ENCODE data around the gene KIT.

Gene KIT

DNA sequence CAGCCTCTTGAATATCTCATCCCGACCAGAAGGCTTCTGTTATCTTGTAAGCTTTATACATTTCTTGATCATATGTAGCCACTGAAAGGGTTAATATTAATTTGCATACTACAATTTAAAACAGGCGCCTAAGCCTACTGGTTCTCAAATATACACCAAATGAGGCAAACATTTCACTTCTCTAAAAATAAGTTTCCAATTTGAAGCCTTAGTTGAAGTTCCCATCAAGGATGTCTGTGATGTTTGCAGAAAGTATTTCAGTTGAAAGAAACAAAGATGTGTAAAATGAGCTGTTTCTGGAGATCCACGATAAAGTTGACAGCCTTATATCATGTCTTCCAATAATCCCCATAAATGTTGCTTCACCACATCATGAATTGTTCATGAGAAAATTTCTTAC, 70.6 kb downstream of the KIT start:
- TF ChIP-seq, protein P1, sequence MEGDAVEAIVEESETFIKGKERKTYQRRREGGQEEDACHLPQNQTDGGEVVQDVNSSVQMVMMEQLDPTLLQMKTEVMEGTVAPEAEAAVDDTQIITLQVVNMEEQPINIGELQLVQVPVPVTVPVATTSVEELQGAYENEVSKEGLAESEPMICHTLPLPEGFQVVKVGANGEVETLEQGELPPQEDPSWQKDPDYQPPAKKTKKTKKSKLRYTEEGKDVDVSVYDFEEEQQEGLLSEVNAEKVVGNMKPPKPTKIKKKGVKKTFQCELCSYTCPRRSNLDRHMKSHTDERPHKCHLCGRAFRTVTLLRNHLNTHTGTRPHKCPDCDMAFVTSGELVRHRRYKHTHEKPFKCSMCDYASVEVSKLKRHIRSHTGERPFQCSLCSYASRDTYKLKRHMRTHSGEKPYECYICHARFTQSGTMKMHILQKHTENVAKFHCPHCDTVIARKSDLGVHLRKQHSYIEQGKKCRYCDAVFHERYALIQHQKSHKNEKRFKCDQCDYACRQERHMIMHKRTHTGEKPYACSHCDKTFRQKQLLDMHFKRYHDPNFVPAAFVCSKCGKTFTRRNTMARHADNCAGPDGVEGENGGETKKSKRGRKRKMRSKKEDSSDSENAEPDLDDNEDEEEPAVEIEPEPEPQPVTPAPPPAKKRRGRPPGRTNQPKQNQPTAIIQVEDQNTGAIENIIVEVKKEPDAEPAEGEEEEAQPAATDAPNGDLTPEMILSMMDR (IDR thresholded peaks at IDR 0.05; ENCODE audit: insufficient read depth, missing control alignments) = no peak
- no peak for FAIRE-seq
- DNase-seq (ENCODE audit: insufficient read length, low spot score) = no peak

DNA sequence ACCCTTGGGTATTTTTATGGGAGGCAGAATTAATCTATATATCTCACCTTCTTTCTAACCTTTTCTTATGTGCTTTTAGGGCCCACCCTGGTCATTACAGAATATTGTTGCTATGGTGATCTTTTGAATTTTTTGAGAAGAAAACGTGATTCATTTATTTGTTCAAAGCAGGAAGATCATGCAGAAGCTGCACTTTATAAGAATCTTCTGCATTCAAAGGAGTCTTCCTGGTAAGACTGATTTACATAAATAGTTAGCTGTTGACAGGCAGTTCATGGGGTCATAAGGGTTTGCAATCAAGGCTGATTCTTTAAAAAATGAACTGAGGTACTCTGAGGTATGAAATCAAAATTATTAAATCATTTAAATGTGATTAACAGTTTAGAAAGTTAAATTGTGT, 71.5 kb downstream of the KIT start:
- DNase-seq (ENCODE audit: insufficient read length, low spot score) = no peak
- FAIRE-seq = no peak
- TF ChIP-seq, protein P1 (IDR thresholded peaks at IDR 0.05; ENCODE audit: insufficient read depth, missing control alignments) = no peak

DNA sequence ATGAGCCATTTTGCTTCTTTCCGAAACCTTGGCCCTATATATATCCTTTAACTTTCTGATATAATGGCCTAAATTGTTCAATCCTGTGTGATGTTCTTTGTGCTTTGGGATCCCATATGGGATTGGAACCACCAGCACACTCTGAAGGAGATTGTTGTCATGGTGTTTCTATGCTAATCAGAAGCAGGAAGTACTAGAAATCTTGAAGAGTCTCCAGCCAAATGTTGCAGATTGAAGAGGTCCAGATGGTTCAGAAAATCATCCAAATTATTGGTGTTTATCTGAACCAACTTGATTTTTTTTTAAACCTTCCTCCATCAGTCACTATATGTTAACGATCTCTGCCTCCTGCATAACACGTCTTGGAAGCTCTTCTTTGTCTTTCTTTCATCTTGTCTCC, 72.8 kb downstream of the KIT start:
- FAIRE-seq (no peak), DNase-seq (ENCODE audit: insufficient read length, low spot score) (no peak)
- TF ChIP-seq, protein P1 (IDR thresholded peaks at IDR 0.05; ENCODE audit: insufficient read depth, missing control alignments) = no peak

DNA sequence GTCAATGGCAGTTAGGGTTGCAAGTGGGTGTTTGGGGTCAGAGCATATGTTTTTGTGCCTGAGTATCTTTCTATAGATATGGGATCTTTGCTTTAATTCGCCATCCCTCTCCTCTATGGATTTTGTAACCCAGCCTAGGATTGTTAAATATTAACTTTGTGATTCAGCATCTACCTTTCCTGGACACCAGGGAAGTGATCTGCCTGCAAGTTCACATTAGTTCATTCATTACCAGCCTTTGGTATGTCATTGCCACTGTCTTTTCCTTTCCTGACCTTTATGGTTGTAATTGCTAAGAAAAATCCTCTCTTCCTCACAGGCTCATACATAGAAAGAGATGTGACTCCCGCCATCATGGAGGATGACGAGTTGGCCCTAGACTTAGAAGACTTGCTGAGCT, 73.8 kb downstream of the KIT start:
- TF ChIP-seq, protein P1 (IDR thresholded peaks at IDR 0.05; ENCODE audit: insufficient read depth, missing control alignments) = no peak
- FAIRE-seq (no peak), DNase-seq (ENCODE audit: insufficient read length, low spot score) (no peak)

DNA sequence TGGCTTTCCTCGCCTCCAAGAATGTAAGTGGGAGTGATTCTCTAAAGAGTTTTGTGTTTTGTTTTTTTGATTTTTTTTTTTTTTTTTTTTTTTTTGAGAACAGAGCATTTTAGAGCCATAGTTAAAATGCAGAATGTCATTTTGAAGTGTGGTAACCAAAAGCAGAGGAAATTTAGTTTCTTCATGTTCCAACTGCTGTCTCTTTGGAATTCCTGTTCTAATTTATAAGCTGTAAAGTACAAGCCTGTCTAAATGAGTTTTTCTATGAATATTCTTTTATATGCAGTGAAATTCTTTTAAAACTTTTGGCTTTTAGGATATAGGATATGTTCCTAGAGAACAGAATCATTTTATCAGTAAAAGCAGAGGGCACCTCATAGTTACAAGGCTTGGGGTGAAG, 74.2 kb downstream of the KIT start:
- FAIRE-seq = no peak
- TF ChIP-seq, protein P1 (IDR thresholded peaks at IDR 0.05; ENCODE audit: insufficient read depth, missing control alignments) = no peak
- no peak for DNase-seq (ENCODE audit: insufficient read length, low spot score)

DNA sequence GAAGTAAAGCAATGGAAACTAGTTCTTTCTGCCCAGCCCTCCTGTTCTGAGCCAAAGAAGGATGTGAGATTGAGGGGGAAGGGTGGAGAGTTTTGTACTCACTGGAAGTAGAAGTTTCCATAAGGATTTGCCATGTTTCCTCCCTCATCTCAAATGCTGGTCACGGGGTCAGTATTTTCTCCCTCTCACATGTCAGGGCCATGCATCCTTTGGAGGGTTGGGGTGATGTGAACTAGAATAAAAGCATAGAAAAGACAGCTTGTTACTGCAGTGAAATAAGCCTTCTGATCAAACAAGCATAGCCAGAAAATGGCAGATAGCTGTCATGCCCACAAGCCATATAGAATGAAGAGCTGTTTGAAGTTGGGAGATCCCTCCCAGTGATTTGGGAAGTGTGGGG, 79.7 kb downstream of the KIT start:
- DNase-seq (ENCODE audit: insufficient read length, low spot score) (no peak), FAIRE-seq (no peak)
- TF ChIP-seq, protein P1 (IDR thresholded peaks at IDR 0.05; ENCODE audit: insufficient read depth, missing control alignments) = no peak

DNA sequence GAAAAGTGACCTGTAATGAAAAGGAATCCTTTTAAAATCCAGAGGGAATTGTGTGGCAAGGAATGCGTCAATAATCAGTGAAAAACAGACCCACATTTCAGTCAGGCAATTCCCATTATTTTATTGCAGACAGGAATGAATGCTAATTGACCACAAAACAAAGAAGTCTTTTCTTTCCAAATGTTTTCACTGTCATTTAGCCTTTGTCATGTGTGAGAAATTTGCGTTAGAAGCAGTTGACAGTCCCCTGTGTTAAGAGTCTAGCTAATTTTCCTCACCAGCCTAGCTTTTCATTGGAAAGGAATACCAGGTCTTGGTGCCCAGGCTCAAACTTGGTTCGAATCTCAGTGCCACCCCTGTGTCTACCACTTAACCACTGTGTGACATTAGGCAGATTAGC, 83.4 kb downstream of the KIT start:
- FAIRE-seq (no peak), DNase-seq (ENCODE audit: insufficient read length, low spot score) (no peak)
- TF ChIP-seq, protein P1 (IDR thresholded peaks at IDR 0.05; ENCODE audit: insufficient read depth, missing control alignments) = no peak
